ENCODE results near the gene ASTN2.
"Not testable (repeated sequence)": the region's sequence is repeated elsewhere in the genome, so short reads cannot be mapped to it uniquely, and the experiment has no call there.

ASTN2 gene

GRCh38 chr9:116860509-116861120 lies 554.2 kb downstream of the ASTN2 start:
- DNase-seq (ENCODE audit: low spot score), result peak; percentile 74

- no peak for DNase-seq (ENCODE audit: low spot score)
Measured at GRCh38 chr9:116859763-116860162, 555.1 kb downstream of the ASTN2 start.

GRCh38 chr9:116857321-116857720 lies 557.5 kb downstream of the ASTN2 start:
- no peak for DNase-seq (ENCODE audit: low spot score)

GRCh38 chr9:116855881-116856662 lies 558.8 kb downstream of the ASTN2 start:
- peak; percentile 29 for DNase-seq (ENCODE audit: low spot score)

GRCh38 chr9:116849721-116850120 lies 565.1 kb downstream of the ASTN2 start:
- no peak for DNase-seq (ENCODE audit: low spot score)

GRCh38 chr9:116844621-116845020 lies 570.2 kb downstream of the ASTN2 start:
- DNase-seq (ENCODE audit: low spot score), result peak; percentile 18

- no peak for DNase-seq (ENCODE audit: low spot score)
Measured at GRCh38 chr9:116843863-116844620, 570.8 kb downstream of the ASTN2 start.

GRCh38 chr9:116842658-116843057 lies 572.2 kb downstream of the ASTN2 start:
- DNase-seq (ENCODE audit: low spot score), result no peak

GRCh38 chr9:116838468-116838867 lies 576.4 kb downstream of the ASTN2 start:
- not testable (repeated sequence) for DNase-seq (ENCODE audit: low spot score)

GRCh38 chr9:116837018-116837989 lies 577.6 kb downstream of the ASTN2 start:
- no peak for DNase-seq (ENCODE audit: low spot score)

- not testable (repeated sequence) for DNase-seq (ENCODE audit: low spot score)
Measured at GRCh38 chr9:116830321-116830720, 584.5 kb downstream of the ASTN2 start.

- no peak for DNase-seq (ENCODE audit: low spot score)
Measured at GRCh38 chr9:116821633-116822229, 593.1 kb downstream of the ASTN2 start.

- DNase-seq (ENCODE audit: low spot score), result no peak
Measured at GRCh38 chr9:116819116-116819515, 595.7 kb downstream of the ASTN2 start.

GRCh38 chr9:116817762-116818161 lies 597.1 kb downstream of the ASTN2 start:
- no peak for DNase-seq (ENCODE audit: low spot score)

- no peak for DNase-seq (ENCODE audit: low spot score)
Measured at GRCh38 chr9:116816484-116816883, 598.4 kb downstream of the ASTN2 start.

- DNase-seq (ENCODE audit: low spot score), result no peak
Measured at GRCh38 chr9:116815835-116816234, 599.0 kb downstream of the ASTN2 start.

- DNase-seq (ENCODE audit: low spot score), result no peak
Measured at GRCh38 chr9:116813031-116813300, 601.9 kb downstream of the ASTN2 start.

- DNase-seq (ENCODE audit: low spot score), result no peak
Measured at GRCh38 chr9:116812231-116813030, 602.4 kb downstream of the ASTN2 start.

GRCh38 chr9:116809656-116810055 lies 605.2 kb downstream of the ASTN2 start:
- no peak for DNase-seq (ENCODE audit: low spot score)

GRCh38 chr9:116806075-116806474 lies 608.8 kb downstream of the ASTN2 start:
- no peak for DNase-seq (ENCODE audit: low spot score)

- DNase-seq (ENCODE audit: low spot score), result peak; percentile 38
Measured at GRCh38 chr9:116800885-116801284, 614.0 kb downstream of the ASTN2 start.
